ENCODE results near the gene KCNQ1.

Gene KCNQ1

GRCh38 chr11:2587132-2587930, 142.5 kb downstream of the KCNQ1 start:
- no peaks in the 10 kb centered on the region for H3K4me1 Mint-ChIP-seq (ENCODE audit: low read depth)
- H3K27ac Mint-ChIP-seq: no peak overlapping the region
- H3K4me3 Mint-ChIP-seq: no peak overlapping the region
- no peaks in the 10 kb centered on the region for H3K9me3 Mint-ChIP-seq
- H3K36me3 Mint-ChIP-seq (ENCODE audit: low read depth): no peaks in the 10 kb centered on the region
- no peaks in the 10 kb centered on the region for H3K27me3 Mint-ChIP-seq

GRCh38 chr11:2587976-2588748, 143.4 kb downstream of the KCNQ1 start:
- Mint-ChIP-seq H3K4me1 (ENCODE audit: low read depth) (no peaks in the 10 kb centered on the region), H3K27me3 (no peaks in the 10 kb centered on the region), H3K36me3 (ENCODE audit: low read depth) (no peaks in the 10 kb centered on the region), H3K4me3 (no peak overlapping the region), H3K27ac (no peak overlapping the region), H3K9me3 (no peaks in the 10 kb centered on the region)

- no peaks in the 10 kb centered on the region for H3K4me1 Mint-ChIP-seq (ENCODE audit: low read depth)
- H3K27me3 Mint-ChIP-seq: no peaks in the 10 kb centered on the region
- H3K36me3 Mint-ChIP-seq (ENCODE audit: low read depth): peaks cover 5% of the 10 kb centered on the region
- H3K4me3 Mint-ChIP-seq: no peak overlapping the region
- no peaks in the 10 kb centered on the region for H3K9me3 Mint-ChIP-seq
- no peak overlapping the region for H3K27ac Mint-ChIP-seq
These were observed 144.2 kb downstream of the KCNQ1 start for GRCh38 chr11:2588809-2589537.

GRCh38 chr11:2589538-2589934, 144.7 kb downstream of the KCNQ1 start:
- H3K4me3 Mint-ChIP-seq: no peak overlapping the region
- H3K4me1 Mint-ChIP-seq (ENCODE audit: low read depth): no peaks in the 10 kb centered on the region
- H3K27ac Mint-ChIP-seq: no peak overlapping the region
- H3K9me3 Mint-ChIP-seq: no peaks in the 10 kb centered on the region
- H3K27me3 Mint-ChIP-seq: no peaks in the 10 kb centered on the region
- peaks cover 10% of the 10 kb centered on the region for H3K36me3 Mint-ChIP-seq (ENCODE audit: low read depth)

- Mint-ChIP-seq H3K27ac (no peak overlapping the region), H3K36me3 (ENCODE audit: low read depth) (peaks cover 13% of the 10 kb centered on the region), H3K4me1 (ENCODE audit: low read depth) (no peaks in the 10 kb centered on the region), H3K9me3 (no peaks in the 10 kb centered on the region), H3K4me3 (no peak overlapping the region), H3K27me3 (no peaks in the 10 kb centered on the region)
These were observed 145.5 kb downstream of the KCNQ1 start for GRCh38 chr11:2590131-2590964.

GRCh38 chr11:2590965-2591754, 146.4 kb downstream of the KCNQ1 start:
- Mint-ChIP-seq H3K4me1 (ENCODE audit: low read depth) (no peaks in the 10 kb centered on the region), H3K27ac (no peak overlapping the region), H3K4me3 (no peak overlapping the region), H3K27me3 (no peaks in the 10 kb centered on the region), H3K9me3 (no peaks in the 10 kb centered on the region), H3K36me3 (ENCODE audit: low read depth) (peaks cover 17% of the 10 kb centered on the region)

GRCh38 chr11:2591805-2592204, 147.0 kb downstream of the KCNQ1 start:
- H3K4me3 Mint-ChIP-seq: no peak overlapping the region
- peaks cover 22% of the 10 kb centered on the region for H3K36me3 Mint-ChIP-seq (ENCODE audit: low read depth)
- H3K27me3 Mint-ChIP-seq: no peaks in the 10 kb centered on the region
- no peaks in the 10 kb centered on the region for H3K4me1 Mint-ChIP-seq (ENCODE audit: low read depth)
- no peak overlapping the region for H3K27ac Mint-ChIP-seq
- no peaks in the 10 kb centered on the region for H3K9me3 Mint-ChIP-seq

GRCh38 chr11:2592559-2593392, 148.0 kb downstream of the KCNQ1 start:
- H3K27me3 Mint-ChIP-seq: no peaks in the 10 kb centered on the region
- H3K9me3 Mint-ChIP-seq: peaks cover 7% of the 10 kb centered on the region
- no peaks in the 10 kb centered on the region for H3K4me1 Mint-ChIP-seq (ENCODE audit: low read depth)
- H3K4me3 Mint-ChIP-seq: no peak overlapping the region
- H3K36me3 Mint-ChIP-seq (ENCODE audit: low read depth): peaks cover 30% of the 10 kb centered on the region
- no peak overlapping the region for H3K27ac Mint-ChIP-seq

- peaks cover 34% of the 10 kb centered on the region for H3K36me3 Mint-ChIP-seq (ENCODE audit: low read depth)
- no peak overlapping the region for H3K4me3 Mint-ChIP-seq
- H3K27ac Mint-ChIP-seq: no peak overlapping the region
- no peaks in the 10 kb centered on the region for H3K4me1 Mint-ChIP-seq (ENCODE audit: low read depth)
- H3K9me3 Mint-ChIP-seq: peaks cover 8% of the 10 kb centered on the region
- H3K27me3 Mint-ChIP-seq: no peaks in the 10 kb centered on the region
These were observed 148.7 kb downstream of the KCNQ1 start for GRCh38 chr11:2593393-2593950.

- Mint-ChIP-seq H3K4me1 (ENCODE audit: low read depth) (no peaks in the 10 kb centered on the region), H3K4me3 (no peak overlapping the region), H3K27me3 (no peaks in the 10 kb centered on the region), H3K27ac (no peak overlapping the region), H3K9me3 (peaks cover 15% of the 10 kb centered on the region), H3K36me3 (ENCODE audit: low read depth) (peaks cover 39% of the 10 kb centered on the region)
These were observed 149.5 kb downstream of the KCNQ1 start for GRCh38 chr11:2594267-2594666.

GRCh38 chr11:2595204-2595603, 150.4 kb downstream of the KCNQ1 start:
- no peaks in the 10 kb centered on the region for H3K27me3 Mint-ChIP-seq
- peaks cover 39% of the 10 kb centered on the region for H3K36me3 Mint-ChIP-seq (ENCODE audit: low read depth)
- H3K27ac Mint-ChIP-seq: no peak overlapping the region
- H3K4me3 Mint-ChIP-seq: no peak overlapping the region
- peaks cover 15% of the 10 kb centered on the region for H3K9me3 Mint-ChIP-seq
- H3K4me1 Mint-ChIP-seq (ENCODE audit: low read depth): no peaks in the 10 kb centered on the region

- H3K4me3 Mint-ChIP-seq: no peak overlapping the region
- H3K27ac Mint-ChIP-seq: no peak overlapping the region
- peaks cover 15% of the 10 kb centered on the region for H3K9me3 Mint-ChIP-seq
- H3K27me3 Mint-ChIP-seq: no peaks in the 10 kb centered on the region
- H3K36me3 Mint-ChIP-seq (ENCODE audit: low read depth): peaks cover 27% of the 10 kb centered on the region
- no peaks in the 10 kb centered on the region for H3K4me1 Mint-ChIP-seq (ENCODE audit: low read depth)
These were observed 154.9 kb downstream of the KCNQ1 start for GRCh38 chr11:2599561-2600189.

Data from stimulated activated naive CD8-positive, alpha-beta T cell treated with anti-CD3 and anti-CD28 coated beads, Interleukin-15, Interleukin-2, amounts not matched to agents 100 ng/mL and 50 ng/mL, for 24 hours (primary cell).